AML-193 (cell line): ENCODE measurements around the gene FRMD5.

Source experiments
- DNase-seq, 2 experiments: peaks; one replicate each; lab custom pipeline; 2025; lab: John Stamatoyannopoulos, UW

The FRMD5 gene

DNA sequence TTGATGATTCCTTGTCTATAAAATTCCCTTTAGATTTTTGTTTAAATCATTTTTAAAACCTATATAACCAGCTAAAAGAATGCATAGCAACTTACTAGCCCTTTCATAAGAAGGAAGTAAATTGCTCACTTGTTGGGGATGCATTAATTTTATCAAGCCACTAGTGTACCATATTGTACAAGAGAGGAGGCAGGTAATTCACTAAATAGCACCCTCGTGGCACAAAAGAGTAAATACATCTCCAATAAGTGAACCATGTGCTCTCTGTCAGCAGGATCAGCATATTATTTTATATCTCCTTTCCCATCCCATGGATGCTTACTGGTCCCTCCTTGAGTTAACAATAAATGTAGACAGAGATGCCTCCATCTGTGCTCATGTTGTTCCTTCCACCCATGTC is 34.3 kb downstream of the FRMD5 start:
- DNase-seq = no peak

- no peak for DNase-seq
Observed at GRCh38 chr15:44159492-44159891, 35.6 kb downstream of the FRMD5 start.

GRCh38 chr15:44158111-44158510 is 37.0 kb downstream of the FRMD5 start:
- no peak for DNase-seq

DNA sequence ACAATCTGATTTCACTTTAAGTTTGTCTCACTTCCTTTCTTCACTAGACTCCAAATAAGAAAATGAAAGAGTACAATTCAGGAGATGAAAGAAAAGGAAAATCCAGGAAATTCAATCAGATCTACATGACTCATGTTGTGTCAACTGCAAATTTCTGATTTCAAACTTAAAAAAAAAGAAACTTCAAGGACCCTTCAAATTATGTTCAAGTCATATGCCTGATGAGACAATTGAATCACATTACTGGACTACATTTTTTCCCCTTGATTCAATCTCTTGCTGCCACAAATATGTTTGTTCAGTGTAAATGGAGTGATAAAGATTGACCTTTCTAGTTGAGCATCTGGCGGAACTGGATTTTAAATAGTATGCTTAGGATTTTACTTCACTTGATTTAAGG is 37.4 kb downstream of the FRMD5 start:
- no peak for DNase-seq

DNA sequence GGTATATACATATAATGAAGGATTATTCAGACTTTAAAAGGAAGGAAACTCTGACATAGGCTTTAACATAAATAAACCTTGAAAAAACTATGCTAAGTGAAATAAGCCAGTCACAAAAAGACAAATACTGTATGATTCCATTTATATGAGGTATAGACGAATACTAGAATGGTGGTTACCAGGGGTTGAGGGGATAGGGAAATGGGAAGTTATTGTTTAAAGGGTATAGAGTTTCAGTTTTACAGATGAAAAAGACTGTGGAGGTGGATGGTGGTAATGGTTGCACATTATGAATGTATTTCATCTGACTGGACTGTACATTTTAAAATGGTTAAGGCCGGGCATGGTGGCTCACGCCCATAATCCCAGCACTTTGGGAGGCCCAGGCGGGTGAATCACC is 41.7 kb downstream of the FRMD5 start:
- DNase-seq = no peak

DNA sequence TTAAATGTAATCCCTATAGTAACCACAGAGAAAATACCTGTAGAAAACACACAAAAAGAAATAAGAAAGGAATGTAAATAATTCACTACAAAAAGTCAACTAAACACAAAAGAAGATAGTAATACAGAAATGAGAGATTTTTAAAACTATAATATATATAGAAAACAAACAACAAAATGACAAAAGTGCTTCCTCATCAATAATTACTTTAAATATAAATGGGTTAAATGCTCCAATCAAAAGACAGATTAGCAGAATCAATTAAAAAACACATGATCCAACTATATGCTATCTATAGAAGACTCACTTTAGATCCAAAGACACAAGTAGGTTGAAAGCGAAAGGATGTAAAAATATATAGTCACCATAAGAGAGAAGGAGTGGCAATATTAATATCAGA is 45.8 kb downstream of the FRMD5 start:
- no peak for DNase-seq

DNA sequence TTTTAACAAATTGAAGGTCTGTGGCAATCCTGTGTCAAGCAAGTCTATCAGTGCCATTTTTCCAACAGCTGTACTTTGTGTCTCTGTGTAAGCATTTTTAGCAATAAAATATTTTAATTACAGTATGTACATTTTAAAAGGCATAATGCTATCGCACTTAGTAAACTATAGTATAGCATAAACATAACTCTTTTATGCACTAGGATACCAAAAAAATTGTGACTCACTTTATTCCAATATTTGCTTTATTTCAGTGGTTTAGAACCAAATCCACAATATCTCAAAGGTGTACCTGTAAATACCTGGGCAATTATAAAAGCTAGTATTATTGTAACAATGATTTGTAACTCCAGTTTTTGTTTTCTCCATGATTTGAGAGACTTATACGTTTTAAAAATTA is 46.5 kb downstream of the FRMD5 start:
- no peak for DNase-seq

DNA sequence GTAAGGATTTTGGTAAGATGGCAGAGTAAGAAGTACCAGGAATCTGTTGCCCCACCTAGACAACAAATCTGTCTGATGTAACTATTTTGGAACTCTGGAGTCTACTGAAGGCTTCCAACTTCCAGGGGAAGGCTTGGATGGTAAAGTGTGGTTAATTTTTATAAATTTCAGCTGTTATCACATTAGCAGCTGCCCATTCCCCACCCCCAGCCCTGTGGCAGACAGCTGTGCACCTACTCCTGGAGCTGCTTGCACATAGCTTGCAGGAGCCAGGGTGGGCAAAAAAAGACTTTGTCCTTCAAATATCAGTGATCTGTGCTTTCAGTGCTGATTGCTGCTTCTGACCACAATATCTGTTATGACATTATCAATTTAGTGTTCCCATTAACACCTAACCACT is 47.4 kb downstream of the FRMD5 start:
- no peak for DNase-seq

- no peak for DNase-seq
Observed at GRCh38 chr15:44145495-44145894, 49.6 kb downstream of the FRMD5 start.

- DNase-seq = no peak
Observed at GRCh38 chr15:44144992-44145391, 50.1 kb downstream of the FRMD5 start.

DNA sequence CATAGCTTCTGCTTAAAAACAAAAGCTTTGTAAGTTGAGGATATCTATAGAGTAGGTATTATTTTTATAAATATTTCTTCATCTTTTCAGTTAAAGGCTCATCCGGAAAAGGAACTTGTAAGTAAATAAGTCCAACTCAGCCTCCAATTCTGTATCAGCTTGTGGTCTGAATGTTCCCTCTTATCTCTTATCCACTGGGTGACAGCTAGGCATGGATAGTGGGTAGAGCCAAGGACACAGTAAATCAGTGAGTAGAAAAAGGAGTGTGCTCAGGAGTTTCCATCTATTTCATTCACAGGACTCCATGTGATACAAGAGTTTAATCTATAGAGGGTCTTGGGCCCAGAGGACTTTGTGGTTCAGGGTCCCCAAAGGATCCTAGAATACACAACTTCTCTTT is 50.9 kb downstream of the FRMD5 start:
- DNase-seq = no peak

DNA sequence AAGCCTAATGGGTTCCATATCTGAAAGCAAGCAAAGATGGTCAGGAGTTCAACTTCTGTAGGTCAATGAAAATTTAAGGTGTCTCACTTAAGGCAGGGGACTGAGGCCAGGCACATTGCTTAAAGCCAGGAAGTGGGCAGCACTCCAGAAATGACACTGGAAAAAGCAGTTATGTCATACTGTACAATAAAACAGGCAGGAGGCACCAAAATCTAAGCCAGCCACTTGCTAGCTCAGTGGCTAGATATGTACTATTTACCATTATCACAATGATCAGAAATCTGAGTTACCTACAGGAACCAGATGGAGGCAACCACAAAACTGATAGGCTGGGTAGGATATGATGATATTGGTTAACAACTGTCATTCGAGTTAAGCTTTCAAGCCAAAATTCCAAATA is 57.3 kb downstream of the FRMD5 start:
- DNase-seq = no peak

GRCh38 chr15:44136991-44137477 is 58.0 kb downstream of the FRMD5 start:
- no peak for DNase-seq

- DNase-seq = no peak
Observed at GRCh38 chr15:44132057-44132456, 63.0 kb downstream of the FRMD5 start.

DNA sequence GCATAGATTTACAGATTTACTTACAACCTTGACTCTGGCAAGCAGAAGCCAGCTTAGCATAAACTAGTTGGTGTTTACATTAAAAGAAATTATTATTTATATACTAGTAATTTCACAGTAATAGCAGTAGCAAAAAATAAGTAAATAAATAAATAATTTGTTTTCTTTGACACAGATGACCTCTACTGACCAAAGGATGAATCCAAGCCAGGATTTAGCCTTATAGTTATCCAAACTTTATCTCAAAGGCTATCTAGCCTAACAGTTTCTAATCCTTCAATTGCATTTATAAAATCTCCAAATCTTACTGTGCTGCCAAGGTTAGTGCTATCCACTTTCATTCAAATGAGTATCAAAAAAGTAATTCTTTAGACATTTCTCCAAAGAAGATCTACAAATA is 64.3 kb downstream of the FRMD5 start:
- DNase-seq = no peak

GRCh38 chr15:44129911-44130310 is 65.2 kb downstream of the FRMD5 start:
- no peak for DNase-seq

- DNase-seq = no peak
Observed at GRCh38 chr15:44128443-44128842, 66.6 kb downstream of the FRMD5 start.

GRCh38 chr15:44125879-44126278 is 69.2 kb downstream of the FRMD5 start:
- no peak for DNase-seq

DNA sequence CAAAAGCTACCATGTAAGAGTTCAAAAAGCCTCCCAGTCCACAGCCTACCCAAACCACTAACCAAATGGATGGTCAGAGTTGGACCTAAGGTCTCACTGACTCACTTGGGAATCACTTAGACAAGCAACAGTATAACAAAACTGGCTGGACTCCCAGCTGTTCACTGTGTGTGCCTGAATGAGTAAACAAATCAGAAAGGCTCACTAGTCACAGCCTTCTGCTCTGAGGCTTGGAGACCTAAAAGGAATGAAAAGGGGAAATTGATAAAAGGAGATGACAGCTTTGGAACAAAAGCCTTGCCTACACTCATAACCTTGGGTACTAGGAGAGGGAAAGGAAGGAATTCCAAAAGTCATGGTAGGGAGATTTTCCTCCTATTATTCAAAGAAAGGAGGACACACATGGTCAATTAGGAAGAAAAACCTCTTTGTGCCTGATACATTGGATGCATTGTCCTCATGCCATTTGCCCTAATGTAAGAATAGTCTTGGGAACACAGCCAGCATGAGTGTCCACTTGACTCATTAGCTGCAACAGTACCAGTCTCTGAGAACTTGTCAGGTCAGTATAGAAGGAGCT is 92.3 kb downstream of the FRMD5 start:
- no peak for DNase-seq

DNA sequence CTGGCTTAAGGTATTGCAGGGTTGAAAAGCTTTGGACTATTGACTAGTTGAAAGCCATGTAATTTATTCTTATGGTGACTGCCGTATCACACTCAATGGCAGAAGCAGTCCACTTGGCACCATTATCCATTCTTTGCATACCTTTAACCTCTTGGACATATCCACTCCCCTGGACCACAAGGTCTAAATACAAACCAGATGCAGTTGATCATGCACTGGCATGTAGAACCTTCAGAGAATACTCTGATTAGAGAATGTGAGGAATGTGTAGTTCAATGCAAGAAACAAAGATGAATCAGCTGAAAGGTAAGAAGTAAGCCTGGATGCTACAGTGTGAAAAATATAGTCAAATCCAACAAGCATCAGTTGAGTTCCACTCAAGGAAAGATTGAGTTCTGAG is 93.1 kb downstream of the FRMD5 start:
- DNase-seq = no peak

DNA sequence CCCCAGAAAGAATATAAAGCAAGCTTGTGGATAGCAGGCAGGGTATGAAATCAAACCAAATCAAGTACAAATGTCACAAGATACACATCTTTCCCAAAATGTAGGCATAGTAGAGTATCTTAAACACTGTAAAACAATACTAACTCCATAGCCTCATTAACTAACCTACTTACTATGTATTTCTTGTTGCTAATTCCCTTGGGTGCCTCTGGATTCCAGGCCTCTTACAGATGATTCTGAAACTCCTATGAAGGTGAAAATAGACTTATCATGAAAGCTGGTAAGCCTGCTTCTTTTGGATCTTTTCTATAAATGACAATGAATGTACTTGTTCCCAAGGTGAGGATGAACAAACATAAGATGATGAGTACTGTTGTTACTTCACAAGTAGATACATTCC is 93.8 kb downstream of the FRMD5 start:
- DNase-seq = no peak

GRCh38 chr15:44099671-44100070 is 95.4 kb downstream of the FRMD5 start:
- DNase-seq = no peak

DNA sequence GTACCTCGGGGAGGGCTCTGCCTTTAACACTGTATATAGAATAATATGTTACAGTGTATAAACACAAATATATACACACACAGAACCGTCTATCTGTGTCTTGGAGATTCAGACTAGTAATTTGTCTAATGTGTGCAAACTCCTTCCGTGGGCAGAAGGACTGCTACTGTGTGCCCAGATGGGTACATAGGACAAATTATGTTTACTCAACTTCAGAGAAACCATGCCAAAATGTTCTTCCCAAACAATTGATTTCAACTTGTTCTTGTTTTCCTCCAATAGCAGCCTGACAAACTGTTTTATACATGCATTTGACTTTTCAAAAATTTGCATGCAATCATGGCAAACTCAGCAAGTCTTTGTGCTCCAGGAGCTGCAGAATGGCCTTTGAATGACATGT is 97.5 kb downstream of the FRMD5 start:
- DNase-seq = no peak

DNA sequence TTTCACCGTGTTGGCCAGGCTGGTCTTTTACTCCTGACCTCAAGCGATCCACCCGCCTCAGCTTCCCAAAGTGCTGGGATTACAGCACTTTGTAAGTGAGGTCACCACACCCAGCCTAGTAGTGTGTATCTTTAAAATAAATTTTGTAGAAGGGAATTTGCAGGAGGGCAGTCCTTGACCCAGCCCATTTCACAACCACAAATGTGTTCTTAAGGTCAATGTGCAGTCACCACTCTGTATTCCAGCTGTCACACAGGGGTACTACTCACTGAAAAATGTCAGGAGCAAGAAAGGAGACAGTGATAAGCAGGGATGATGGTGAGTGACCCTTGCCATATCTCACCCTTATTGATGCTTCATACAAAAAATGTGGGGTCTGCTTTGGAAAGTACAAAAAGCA is 98.5 kb downstream of the FRMD5 start:
- no peak for DNase-seq

DNA sequence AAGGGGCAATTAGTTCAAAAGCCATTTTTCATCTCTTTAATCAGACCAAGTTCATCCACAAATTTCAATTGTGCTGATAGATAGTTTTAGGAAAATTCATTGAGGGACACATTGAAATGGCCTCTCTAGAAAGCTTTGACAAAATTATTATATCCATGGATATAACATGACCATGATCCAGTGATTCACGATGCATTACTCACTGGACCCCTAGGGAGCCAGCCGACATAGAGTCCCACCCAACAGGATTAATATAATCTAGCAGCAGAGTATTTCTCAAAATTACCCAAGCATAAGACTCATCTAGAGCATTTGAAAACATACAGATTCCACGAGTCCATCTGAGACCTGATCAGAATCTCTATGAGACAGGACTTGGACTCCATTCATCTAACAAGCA is 100.3 kb downstream of the FRMD5 start:
- DNase-seq = no peak
